DOHH2 (cell line): Measurements from ENCODE around the gene CSMD2.

Source experiments
- EZH2phosphoT487 ChIP-seq: fragments of 200-600 bp; sonication (generic); IDR thresholded peaks from 2 replicates; pipeline ENCODE4 v1.6.1; 2017; ENCODE audit warnings: borderline replicate concordance, mild to moderate bottlenecking, antibody characterized with exemption, low read length, moderate library complexity, mixed read lengths
- TF ChIP-seq, protein P1 (sequence below): fragments of 200-600 bp; sonication (generic); IDR thresholded peaks from one replicate; pipeline ENCODE4 v1.5.1; 2014; ENCODE audit warnings: antibody characterized with exemption, mild to moderate bottlenecking, low read depth, low read length; ENCODE audit not compliant: poor library complexity, severe bottlenecking

GRCh38 chr1:33723251-33723650 is 441.8 kb downstream of the CSMD2 start:
- TF ChIP-seq, protein P1, sequence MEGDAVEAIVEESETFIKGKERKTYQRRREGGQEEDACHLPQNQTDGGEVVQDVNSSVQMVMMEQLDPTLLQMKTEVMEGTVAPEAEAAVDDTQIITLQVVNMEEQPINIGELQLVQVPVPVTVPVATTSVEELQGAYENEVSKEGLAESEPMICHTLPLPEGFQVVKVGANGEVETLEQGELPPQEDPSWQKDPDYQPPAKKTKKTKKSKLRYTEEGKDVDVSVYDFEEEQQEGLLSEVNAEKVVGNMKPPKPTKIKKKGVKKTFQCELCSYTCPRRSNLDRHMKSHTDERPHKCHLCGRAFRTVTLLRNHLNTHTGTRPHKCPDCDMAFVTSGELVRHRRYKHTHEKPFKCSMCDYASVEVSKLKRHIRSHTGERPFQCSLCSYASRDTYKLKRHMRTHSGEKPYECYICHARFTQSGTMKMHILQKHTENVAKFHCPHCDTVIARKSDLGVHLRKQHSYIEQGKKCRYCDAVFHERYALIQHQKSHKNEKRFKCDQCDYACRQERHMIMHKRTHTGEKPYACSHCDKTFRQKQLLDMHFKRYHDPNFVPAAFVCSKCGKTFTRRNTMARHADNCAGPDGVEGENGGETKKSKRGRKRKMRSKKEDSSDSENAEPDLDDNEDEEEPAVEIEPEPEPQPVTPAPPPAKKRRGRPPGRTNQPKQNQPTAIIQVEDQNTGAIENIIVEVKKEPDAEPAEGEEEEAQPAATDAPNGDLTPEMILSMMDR: no peak
- TF ChIP-seq EZH2phosphoT487: no peak
